Measurements from ENCODE around the gene FAM83G.

Gene FAM83G

GRCh38 chr17:19005137-19005773, 691 bp upstream of the FAM83G start:
- no peak for DNase-seq

GRCh38 chr17:19003543-19004420, 782 bp downstream of the FAM83G start:
- no peak for DNase-seq

- DNase-seq, result no peak
Measured at GRCh38 chr17:19002805-19003542, 1.6 kb downstream of the FAM83G start.

GRCh38 chr17:19001907-19002590, 2.5 kb downstream of the FAM83G start:
- DNase-seq, result no peak

- DNase-seq, result peak in 1 of 2 experiments; percentile 26
Measured at GRCh38 chr17:19000531-19001325, 3.8 kb downstream of the FAM83G start.

- DNase-seq, result no peak
Measured at GRCh38 chr17:18999911-19000310, 4.7 kb downstream of the FAM83G start.

- no peak for DNase-seq
Measured at GRCh38 chr17:18999394-18999793, 5.2 kb downstream of the FAM83G start.

- DNase-seq, result no peak
Measured at GRCh38 chr17:18997650-18998196, 6.8 kb downstream of the FAM83G start.

GRCh38 chr17:18996458-18996857, 8.1 kb downstream of the FAM83G start:
- peak in 1 of 2 experiments; percentile 34 for DNase-seq

- DNase-seq, result no peak
Measured at GRCh38 chr17:18995220-18995619, 9.3 kb downstream of the FAM83G start.

- no peak for DNase-seq
Measured at GRCh38 chr17:18994631-18995030, 9.9 kb downstream of the FAM83G start.

- no peak for DNase-seq
Measured at GRCh38 chr17:18993905-18994526, 10.5 kb downstream of the FAM83G start.

- peak in 1 of 2 experiments; percentile 17 for DNase-seq
Measured at GRCh38 chr17:18992454-18993130, 12.0 kb downstream of the FAM83G start.

GRCh38 chr17:18991531-18992315, 12.8 kb downstream of the FAM83G start:
- DNase-seq, result peak in 1 of 2 experiments; percentile 16

- DNase-seq, result peak; percentile 93 to 98
Measured at GRCh38 chr17:18990331-18990730, 14.2 kb downstream of the FAM83G start.

GRCh38 chr17:18988546-18989173, 15.9 kb downstream of the FAM83G start:
- DNase-seq, result no peak

- DNase-seq, result no peak
Measured at GRCh38 chr17:18987862-18988545, 16.6 kb downstream of the FAM83G start.

- DNase-seq, result no peak
Measured at GRCh38 chr17:18987230-18987610, 17.3 kb downstream of the FAM83G start.

Measured in NCI-H524 (cell line).